Measurements from ENCODE around the gene PPFIA2. TPM values are rescaled to one million over a fixed set of nuclear protein-coding genes. Genes with fewer than 3 reads are reported as not detected.

The PPFIA2 gene
- polyA plus RNA-seq, 3 donors = not detected

DNA sequence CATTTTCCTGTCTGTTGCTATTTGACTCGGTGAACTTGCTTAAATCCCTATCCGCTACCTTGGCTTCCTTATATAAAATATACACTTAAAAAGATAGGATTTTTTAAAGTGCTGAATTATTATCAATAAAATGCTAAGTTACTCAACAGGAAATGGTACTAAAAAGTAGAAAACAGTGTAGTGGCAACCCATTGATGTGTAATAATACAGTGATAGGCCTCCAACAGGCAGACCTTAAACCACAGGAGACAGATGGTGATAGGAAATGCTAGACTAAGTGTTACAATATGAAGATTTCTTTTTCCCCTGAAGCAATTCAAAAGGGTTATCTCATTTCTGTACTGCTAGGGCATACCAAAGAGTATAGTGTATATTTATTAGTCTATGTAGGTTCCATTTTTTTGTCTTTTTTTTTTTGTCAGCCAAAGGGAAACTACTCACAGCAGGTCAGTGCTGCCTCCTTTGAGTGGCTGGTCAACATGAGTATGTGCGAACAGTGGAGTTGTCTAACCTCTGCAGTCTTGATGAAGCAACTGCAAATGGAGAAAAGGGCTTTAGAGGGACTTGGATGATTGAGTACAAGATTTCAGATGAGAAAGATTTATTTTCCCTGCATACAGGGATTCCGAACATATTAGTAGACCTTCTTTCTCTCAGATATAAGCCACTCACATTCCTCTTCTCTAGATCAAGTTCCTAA is 497.5 kb downstream of the PPFIA2 start:
- no peak overlapping the region for H2AFZ ChIP-seq (ENCODE audit: insufficient read depth, low read depth, low read length, poor library complexity, severe bottlenecking)
- H3K4me2 ChIP-seq (replicated peaks; ENCODE audit: extremely low read depth, low read length, poor library complexity, severe bottlenecking) = no peak overlapping the region
- Mint-ChIP-seq H3K4me3 (no peak overlapping the region), H3K27ac (no peak overlapping the region), H3K36me3 (no peaks in the 10 kb centered on the region), H3K4me1 (no peaks in the 10 kb centered on the region), H3K27me3 (ENCODE audit: low read depth in 3 of 3) (no peaks in the 10 kb centered on the region), H3K9me3 (no peaks in the 10 kb centered on the region)
- intact Hi-C loops (cut with micrococcal nuclease) = no loop called here
- TF ChIP-seq, protein P1, sequence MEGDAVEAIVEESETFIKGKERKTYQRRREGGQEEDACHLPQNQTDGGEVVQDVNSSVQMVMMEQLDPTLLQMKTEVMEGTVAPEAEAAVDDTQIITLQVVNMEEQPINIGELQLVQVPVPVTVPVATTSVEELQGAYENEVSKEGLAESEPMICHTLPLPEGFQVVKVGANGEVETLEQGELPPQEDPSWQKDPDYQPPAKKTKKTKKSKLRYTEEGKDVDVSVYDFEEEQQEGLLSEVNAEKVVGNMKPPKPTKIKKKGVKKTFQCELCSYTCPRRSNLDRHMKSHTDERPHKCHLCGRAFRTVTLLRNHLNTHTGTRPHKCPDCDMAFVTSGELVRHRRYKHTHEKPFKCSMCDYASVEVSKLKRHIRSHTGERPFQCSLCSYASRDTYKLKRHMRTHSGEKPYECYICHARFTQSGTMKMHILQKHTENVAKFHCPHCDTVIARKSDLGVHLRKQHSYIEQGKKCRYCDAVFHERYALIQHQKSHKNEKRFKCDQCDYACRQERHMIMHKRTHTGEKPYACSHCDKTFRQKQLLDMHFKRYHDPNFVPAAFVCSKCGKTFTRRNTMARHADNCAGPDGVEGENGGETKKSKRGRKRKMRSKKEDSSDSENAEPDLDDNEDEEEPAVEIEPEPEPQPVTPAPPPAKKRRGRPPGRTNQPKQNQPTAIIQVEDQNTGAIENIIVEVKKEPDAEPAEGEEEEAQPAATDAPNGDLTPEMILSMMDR (IDR thresholded peaks at IDR 0.05) = no peak
- H3K4me3 ChIP-seq (replicated peaks in 1 of 3; ENCODE audit: low read depth in 2 of 3, low read length in 3 of 3) = no peak overlapping the region
- no peaks in the 10 kb centered on the region for H3K79me2 ChIP-seq (ENCODE audit: insufficient read depth, low read length)
- H3K9ac ChIP-seq (ENCODE audit: insufficient read depth, low read length, poor library complexity, severe bottlenecking) = no peak overlapping the region
- H3K27me3 ChIP-seq (ENCODE audit: control insufficient read depth in 2 of 2, insufficient read depth in 2 of 2, low read length in 2 of 2) = no peaks in the 10 kb centered on the region
- H4K20me1 ChIP-seq (ENCODE audit: insufficient read depth, low read length) = no peaks in the 10 kb centered on the region
- H3K36me3 ChIP-seq (replicated peaks in 1 of 2; ENCODE audit: control insufficient read depth in 1 of 2, insufficient read depth in 2 of 2, low read length in 2 of 2) = no peaks in the 10 kb centered on the region
- DNase-seq = no peak
- H3K4me1 ChIP-seq (ENCODE audit: control insufficient read depth in 1 of 2, insufficient read depth in 2 of 2, low read length in 2 of 2) = no peaks in the 10 kb centered on the region
- no CpG with 5 or more reads among the region's 4 CpGs for WGBS (ENCODE audit: insufficient coverage)
- no peaks in the 10 kb centered on the region for H3K9me3 ChIP-seq (replicated peaks in 1 of 2; ENCODE audit: control insufficient read depth in 1 of 2, insufficient read depth in 1 of 2, low read length in 2 of 2)
- H3K27ac ChIP-seq (ENCODE audit: low read depth in 1 of 2, low read length in 2 of 2) = no peak overlapping the region

DNA sequence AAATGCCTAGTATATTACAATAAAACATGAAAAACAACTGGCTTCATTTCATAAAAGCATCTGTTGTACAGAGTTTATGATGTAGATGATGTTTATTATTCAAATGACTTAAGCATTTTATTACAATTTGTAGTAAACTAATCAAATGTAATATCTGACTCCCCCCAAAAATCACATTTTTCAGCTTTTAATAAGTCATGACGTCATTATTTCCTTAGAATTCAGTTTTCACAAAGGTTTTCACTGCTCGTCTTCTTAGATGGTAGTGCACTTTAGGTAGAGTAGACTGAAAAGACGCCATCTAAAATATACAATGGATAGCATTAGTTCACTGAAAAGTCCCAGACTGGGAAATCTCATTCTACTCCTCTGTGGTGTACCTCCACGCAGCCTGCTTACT is 499.8 kb downstream of the PPFIA2 start:
- no peak overlapping the region for H3K27ac Mint-ChIP-seq
- Histone ChIP-seq H3K9me3 (replicated peaks in 1 of 2; ENCODE audit: control insufficient read depth in 1 of 2, insufficient read depth in 1 of 2, low read length in 2 of 2) (no peaks in the 10 kb centered on the region), H3K9ac (ENCODE audit: insufficient read depth, low read length, poor library complexity, severe bottlenecking) (no peak overlapping the region), H3K36me3 (replicated peaks in 1 of 2; ENCODE audit: control insufficient read depth in 1 of 2, insufficient read depth in 2 of 2, low read length in 2 of 2) (no peaks in the 10 kb centered on the region), H3K27ac (ENCODE audit: low read depth in 1 of 2, low read length in 2 of 2) (no peak overlapping the region), H3K4me1 (ENCODE audit: control insufficient read depth in 1 of 2, insufficient read depth in 2 of 2, low read length in 2 of 2) (no peaks in the 10 kb centered on the region), H4K20me1 (ENCODE audit: insufficient read depth, low read length) (no peaks in the 10 kb centered on the region), H3K27me3 (ENCODE audit: control insufficient read depth in 2 of 2, insufficient read depth in 2 of 2, low read length in 2 of 2) (no peaks in the 10 kb centered on the region), H2AFZ (ENCODE audit: insufficient read depth, low read depth, low read length, poor library complexity, severe bottlenecking) (no peak overlapping the region), H3K79me2 (ENCODE audit: insufficient read depth, low read length) (no peaks in the 10 kb centered on the region), H3K4me2 (replicated peaks; ENCODE audit: extremely low read depth, low read length, poor library complexity, severe bottlenecking) (no peak overlapping the region), H3K4me3 (replicated peaks in 1 of 3; ENCODE audit: low read depth in 2 of 3, low read length in 3 of 3) (no peak overlapping the region)
- no peaks in the 10 kb centered on the region for H3K4me1 Mint-ChIP-seq
- intact Hi-C loops (cut with micrococcal nuclease) = no loop called here
- no CpG with 5 or more reads among the region's 4 CpGs for WGBS (ENCODE audit: insufficient coverage)
- DNase-seq = no peak
- TF ChIP-seq, protein P1 (IDR thresholded peaks at IDR 0.05) = no peak
- no peaks in the 10 kb centered on the region for H3K36me3 Mint-ChIP-seq
- no peaks in the 10 kb centered on the region for H3K27me3 Mint-ChIP-seq (ENCODE audit: low read depth in 3 of 3)
- no peak overlapping the region for H3K4me3 Mint-ChIP-seq
- peaks cover 0 to 3% (median 0%) of the 10 kb centered on the region in 7 donors for H3K9me3 Mint-ChIP-seq

All from CD14-positive monocyte (primary cell).